ENCODE results near the gene PIP4P1. TPM values are rescaled to one million over a fixed set of nuclear protein-coding genes. Genes with fewer than 3 reads are reported as not detected.

The PIP4P1 gene
- total and polyA plus RNA-seq, 2 of the 13 experiments (the other 11 are each of a cell fraction or from before 2014, with no cell fraction given) = 33.4 to 47.0 TPM

DNA sequence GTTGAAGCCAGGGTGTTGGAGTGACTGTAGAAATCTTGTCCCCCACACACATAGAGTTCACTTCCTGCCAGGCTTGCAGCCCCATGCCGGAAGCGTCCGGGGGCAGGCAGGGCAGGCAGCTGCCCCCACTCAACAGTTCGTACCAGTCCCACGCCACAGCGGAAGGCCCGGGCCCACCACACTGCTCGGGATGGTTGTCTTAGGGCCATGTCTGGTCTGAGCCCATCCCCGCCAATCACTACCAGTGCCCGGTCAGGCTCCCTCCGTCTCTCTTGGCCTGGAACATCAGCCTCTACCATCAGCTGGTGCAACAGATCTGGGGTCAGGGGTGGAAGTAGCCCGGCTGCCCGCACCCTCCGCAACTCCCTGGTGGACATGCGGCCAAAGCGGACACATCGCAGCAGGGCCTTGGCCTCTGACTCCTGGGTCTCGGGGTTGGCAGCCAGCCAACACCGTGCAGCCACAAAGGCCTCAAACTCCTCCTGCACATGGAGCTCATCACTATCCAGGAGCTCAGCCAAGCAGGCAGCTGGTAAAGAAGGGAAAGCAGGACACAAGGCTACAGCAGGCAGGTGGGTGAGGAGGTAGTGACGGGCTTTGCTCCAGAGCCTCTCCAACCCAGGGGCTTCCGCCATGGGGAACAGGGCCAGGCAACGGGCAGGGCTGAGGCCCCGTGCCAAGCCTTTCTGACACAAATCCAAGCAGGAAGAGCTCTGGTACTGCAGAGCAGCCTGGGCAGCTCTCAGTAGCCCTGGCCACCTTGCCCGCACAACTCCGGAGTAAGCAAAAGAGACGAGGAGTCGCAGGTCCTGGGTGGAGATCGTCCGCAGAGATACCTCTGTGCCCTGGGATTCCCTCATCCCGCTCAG, 31.2 kb downstream of the PIP4P1 start (continued):
- no peak for TF ChIP-seq RBAK (CRISPR knock-in tag; IDR thresholded peaks at IDR 0.05)
- TF ChIP-seq ZFP36L1 (CRISPR knock-in tag; IDR thresholded peaks at IDR 0.05) = no peak
- peak; percentile 26; the same call in 1 of the 2 replicates for TF ChIP-seq ZNF331 (CRISPR knock-in tag; IDR thresholded peaks at IDR 0.05)
- TF ChIP-seq, protein P1, sequence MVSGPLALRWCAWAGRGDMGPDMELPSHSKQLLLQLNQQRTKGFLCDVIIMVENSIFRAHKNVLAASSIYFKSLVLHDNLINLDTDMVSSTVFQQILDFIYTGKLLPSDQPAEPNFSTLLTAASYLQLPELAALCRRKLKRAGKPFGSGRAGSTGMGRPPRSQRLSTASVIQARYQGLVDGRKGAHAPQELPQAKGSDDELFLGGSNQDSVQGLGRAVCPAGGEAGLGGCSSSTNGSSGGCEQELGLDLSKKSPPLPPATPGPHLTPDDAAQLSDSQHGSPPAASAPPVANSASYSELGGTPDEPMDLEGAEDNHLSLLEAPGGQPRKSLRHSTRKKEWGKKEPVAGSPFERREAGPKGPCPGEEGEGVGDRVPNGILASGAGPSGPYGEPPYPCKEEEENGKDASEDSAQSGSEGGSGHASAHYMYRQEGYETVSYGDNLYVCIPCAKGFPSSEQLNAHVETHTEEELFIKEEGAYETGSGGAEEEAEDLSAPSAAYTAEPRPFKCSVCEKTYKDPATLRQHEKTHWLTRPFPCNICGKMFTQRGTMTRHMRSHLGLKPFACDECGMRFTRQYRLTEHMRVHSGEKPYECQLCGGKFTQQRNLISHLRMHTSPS (CRISPR knock-in tag; IDR thresholded peaks at IDR 0.05; ENCODE audit: low read depth) = peak; percentile 74; the same call in 1 of the 2 replicates
- TF ChIP-seq, protein P2, sequence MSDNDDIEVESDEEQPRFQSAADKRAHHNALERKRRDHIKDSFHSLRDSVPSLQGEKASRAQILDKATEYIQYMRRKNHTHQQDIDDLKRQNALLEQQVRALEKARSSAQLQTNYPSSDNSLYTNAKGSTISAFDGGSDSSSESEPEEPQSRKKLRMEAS (IDR thresholded peaks at IDR 0.05) = peak; percentile 87
- TF ChIP-seq, protein P3, sequence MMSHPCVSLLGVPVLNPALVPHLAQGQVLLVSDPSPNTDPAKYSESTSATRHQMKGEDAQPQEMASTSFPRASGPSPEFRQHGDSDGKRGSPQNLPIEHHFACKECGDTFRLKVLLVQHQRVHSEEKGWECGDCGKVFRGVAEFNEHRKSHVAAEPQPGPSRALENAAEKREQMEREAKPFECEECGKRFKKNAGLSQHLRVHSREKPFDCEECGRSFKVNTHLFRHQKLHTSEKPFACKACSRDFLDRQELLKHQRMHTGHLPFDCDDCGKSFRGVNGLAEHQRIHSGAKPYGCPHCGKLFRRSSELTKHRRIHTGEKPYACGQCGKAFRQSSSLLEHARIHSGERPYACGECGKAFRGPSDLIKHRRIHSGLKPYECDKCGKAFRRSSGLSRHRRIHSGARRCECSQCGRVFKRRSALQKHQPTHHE (CRISPR knock-in tag; IDR thresholded peaks at IDR 0.05; ENCODE audit: borderline replicate concordance) = no peak
- TF ChIP-seq RARA (CRISPR knock-in tag; IDR thresholded peaks at IDR 0.05) = peak; percentile 54
- no peak for TF ChIP-seq ZNF569 (CRISPR knock-in tag; IDR thresholded peaks at IDR 0.05; ENCODE audit: borderline replicate concordance)
- no peak for TF ChIP-seq ARID2 (CRISPR knock-in tag; IDR thresholded peaks at IDR 0.05; ENCODE audit: borderline replicate concordance)
- peak; percentile 62 for TF ChIP-seq HDAC1 (CRISPR knock-in tag; IDR thresholded peaks at IDR 0.05)
- TF ChIP-seq HOXA3 (CRISPR knock-in tag; IDR thresholded peaks at IDR 0.05) = peak; percentile 34; the same call in 1 of the 2 replicates
- TF ChIP-seq NR2F6 (IDR thresholded peaks at IDR 0.05) = peak; percentile 89
- TF ChIP-seq NR2F6 (CRISPR knock-in tag; IDR thresholded peaks at IDR 0.05) = peak; percentile 97
- TF ChIP-seq ZNF746 (CRISPR knock-in tag; IDR thresholded peaks at IDR 0.05) = peak; percentile 30; the same call in 1 of the 2 replicates
- TF ChIP-seq GPN1 (CRISPR knock-in tag; IDR thresholded peaks at IDR 0.05; ENCODE audit: borderline replicate concordance) = no peak
- TF ChIP-seq, protein P4, sequence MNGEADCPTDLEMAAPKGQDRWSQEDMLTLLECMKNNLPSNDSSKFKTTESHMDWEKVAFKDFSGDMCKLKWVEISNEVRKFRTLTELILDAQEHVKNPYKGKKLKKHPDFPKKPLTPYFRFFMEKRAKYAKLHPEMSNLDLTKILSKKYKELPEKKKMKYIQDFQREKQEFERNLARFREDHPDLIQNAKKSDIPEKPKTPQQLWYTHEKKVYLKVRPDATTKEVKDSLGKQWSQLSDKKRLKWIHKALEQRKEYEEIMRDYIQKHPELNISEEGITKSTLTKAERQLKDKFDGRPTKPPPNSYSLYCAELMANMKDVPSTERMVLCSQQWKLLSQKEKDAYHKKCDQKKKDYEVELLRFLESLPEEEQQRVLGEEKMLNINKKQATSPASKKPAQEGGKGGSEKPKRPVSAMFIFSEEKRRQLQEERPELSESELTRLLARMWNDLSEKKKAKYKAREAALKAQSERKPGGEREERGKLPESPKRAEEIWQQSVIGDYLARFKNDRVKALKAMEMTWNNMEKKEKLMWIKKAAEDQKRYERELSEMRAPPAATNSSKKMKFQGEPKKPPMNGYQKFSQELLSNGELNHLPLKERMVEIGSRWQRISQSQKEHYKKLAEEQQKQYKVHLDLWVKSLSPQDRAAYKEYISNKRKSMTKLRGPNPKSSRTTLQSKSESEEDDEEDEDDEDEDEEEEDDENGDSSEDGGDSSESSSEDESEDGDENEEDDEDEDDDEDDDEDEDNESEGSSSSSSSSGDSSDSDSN (CRISPR knock-in tag; IDR thresholded peaks at IDR 0.05) = peak; percentile 80
- no peak for TF ChIP-seq GLI4 (CRISPR knock-in tag; IDR thresholded peaks at IDR 0.05; ENCODE audit: borderline replicate concordance)
- TF ChIP-seq CCAR2 (optimal IDR thresholded peaks at IDR 0.05; ENCODE audit: low read depth, low read length) = no peak
- TF ChIP-seq ZFY (CRISPR knock-in tag; IDR thresholded peaks at IDR 0.05) = peak; percentile 62; the same call in 1 of the 2 replicates
- no peak for TF ChIP-seq ZNF678 (CRISPR knock-in tag; IDR thresholded peaks at IDR 0.05)
- TF ChIP-seq PAF1 (CRISPR knock-in tag; IDR thresholded peaks at IDR 0.05) = no peak
- peak; percentile 71 for TF ChIP-seq BORCS8-MEF2B (CRISPR knock-in tag; IDR thresholded peaks at IDR 0.05)
- no peak for TF ChIP-seq ZNF792 (CRISPR knock-in tag; IDR thresholded peaks at IDR 0.05)
- TF ChIP-seq HES4 (CRISPR knock-in tag; IDR thresholded peaks at IDR 0.05; ENCODE audit: borderline replicate concordance) = 0 out of 2 replicates have a peak, but pooled peaks have one; percentile 55
- TF ChIP-seq SMARCC2 (IDR thresholded peaks at IDR 0.05) = no peak
